Glomerular visceral epithelial cell (primary cell): Measurements from ENCODE around the gene POU2AF2.

Experiments used
- DNase-seq: peaks from one replicate; pipeline ENCODE4 v3.0.0-alpha.2; 2016; ENCODE audit errors: extremely low spot score

Gene POU2AF2

DNA sequence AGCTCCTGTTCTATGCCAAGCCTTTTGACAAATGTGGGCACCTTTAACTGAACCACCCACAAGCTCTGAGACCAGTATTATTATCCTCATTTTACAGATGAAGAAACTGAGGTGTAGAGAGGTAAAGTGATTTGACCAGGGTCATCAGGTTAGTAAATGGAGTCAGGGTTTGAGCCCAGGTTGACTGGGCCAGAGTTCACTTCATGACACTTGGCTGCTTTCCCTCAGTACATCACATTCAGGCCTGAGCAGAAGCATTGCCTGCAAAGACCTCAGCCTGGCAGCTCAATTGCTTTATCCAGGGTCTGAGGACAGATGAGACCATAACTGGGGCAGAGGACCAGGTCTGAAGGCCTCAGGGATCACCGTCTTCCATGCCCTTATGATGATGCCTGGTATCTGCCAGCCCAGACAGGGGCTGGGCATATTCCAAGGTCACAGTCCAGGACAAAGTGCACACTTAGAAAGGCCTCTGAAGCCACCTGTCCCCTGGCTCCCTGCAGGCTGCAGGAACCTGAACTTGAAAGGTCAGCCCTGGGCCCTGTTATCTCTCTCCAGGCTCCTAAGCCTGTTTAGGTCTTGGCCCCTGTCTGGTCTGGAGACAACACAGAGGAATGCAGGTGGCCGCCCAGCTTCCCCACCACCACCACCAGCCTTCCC is 84.8 kb downstream of the POU2AF2 start:
- no peak for DNase-seq

GRCh38 chr11:111331711-111332479 is 86.4 kb downstream of the POU2AF2 start:
- no peak for DNase-seq

GRCh38 chr11:111334532-111335502 is 89.3 kb downstream of the POU2AF2 start:
- DNase-seq, result no peak

- no peak for DNase-seq
Measured at GRCh38 chr11:111335549-111335948, 90.0 kb downstream of the POU2AF2 start.
